Muscle of back (tissue), 11 donors: ENCODE data around the gene CSF1R. TPM values are rescaled to one million over a fixed set of nuclear protein-coding genes. Genes with fewer than 3 reads are reported as not detected.
"Not testable (repeated sequence)": the region's sequence is repeated elsewhere in the genome, so short reads cannot be mapped to it uniquely, and the experiment has no call there.

Experiments
- DNase-seq, 3 donors: peaks; one replicate each; pipeline versions ENCODE4 v3.0.0 to v3.0.0-alpha.2; 2013
- polyA plus RNA-seq, 10 donors: library from polyadenylated mRNA; unstranded; fragments of 120-200 nt; gene quantifications; one replicate each; pipeline ENCODE4 v1.2.1, GENCODE V29; 2013; ENCODE audit not compliant: insufficient read length in 10 of 10

CSF1R gene
- polyA plus RNA-seq, 10 donors: 23.4 to 36.4 (median 27.8) TPM

DNA sequence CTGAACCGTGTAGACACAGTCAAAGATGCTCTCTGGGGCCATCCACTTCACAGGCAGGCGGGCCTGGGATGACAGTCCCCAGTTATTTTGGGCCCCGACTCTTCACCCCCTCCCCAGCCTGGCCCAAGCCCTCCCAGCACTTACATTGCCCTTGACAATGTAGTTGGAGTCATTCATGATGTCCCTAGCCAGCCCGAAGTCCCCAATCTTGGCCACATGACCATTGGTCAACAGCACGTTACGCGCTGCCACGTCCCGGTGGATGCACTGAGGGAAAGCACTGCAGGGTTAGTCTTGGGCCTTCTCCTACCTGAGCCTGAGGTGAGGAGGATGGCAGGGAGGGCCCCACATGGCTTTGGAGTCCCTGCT, 30.3 kb downstream of the CSF1R start:
- no peak for DNase-seq

- DNase-seq: no peak
These were observed 30.9 kb downstream of the CSF1R start for GRCh38 chr5:150055326-150056074.

DNA sequence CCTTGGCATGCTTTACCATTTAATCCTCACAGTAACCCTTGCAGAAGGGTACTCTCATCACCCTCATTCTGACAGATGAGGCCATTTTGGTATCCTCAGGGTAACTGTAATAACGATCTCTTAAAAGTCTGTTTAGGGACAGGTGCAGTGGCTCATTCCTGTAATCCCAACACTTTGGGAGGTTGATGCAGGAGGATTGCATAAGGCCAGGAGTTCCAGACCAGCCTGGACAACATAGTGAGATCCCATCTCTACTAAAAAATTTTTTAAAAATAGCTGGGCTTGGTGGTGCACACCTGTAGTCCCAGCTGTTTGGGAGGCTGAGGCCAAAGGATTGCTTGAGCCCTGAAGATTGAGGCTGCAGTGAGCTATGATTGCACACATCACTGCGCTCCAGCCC, 31.8 kb downstream of the CSF1R start:
- DNase-seq: no peak

DNA sequence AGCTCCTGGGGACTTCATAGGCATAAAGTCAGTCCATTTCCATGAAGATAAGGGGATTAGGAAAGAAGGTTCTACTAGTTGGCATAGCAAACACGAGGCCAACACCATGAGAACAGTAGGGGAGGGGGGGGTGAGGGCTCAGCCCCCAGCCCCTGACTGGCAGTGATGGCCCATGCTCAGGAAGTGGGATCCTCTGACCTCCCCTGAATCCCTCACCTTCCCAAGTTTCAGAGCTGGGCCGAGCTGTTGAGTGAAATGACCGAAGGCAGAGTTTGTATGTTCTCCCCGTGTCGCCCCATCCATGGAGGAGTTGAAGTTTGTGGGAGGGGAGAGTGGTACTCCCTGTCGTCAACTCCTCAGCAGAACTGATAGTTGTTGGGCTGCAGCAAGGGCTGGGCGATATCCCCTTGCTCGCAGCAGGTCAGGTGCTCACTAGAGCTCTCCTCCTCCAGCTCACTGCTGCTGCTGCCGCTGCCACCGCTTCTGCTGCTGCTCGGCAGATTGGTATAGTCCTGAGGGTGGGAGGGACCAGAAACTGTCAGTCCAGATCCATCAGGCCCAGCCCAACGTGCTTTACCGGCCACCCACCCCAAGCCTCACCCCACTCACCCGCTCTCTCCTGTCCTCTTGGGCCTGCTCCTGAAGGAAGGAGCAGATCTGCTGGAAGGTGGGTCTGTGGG, 32.5 kb downstream of the CSF1R start:
- DNase-seq: no peak

- DNase-seq: no peak
These were observed 33.2 kb downstream of the CSF1R start for GRCh38 chr5:150052956-150053712.

DNA sequence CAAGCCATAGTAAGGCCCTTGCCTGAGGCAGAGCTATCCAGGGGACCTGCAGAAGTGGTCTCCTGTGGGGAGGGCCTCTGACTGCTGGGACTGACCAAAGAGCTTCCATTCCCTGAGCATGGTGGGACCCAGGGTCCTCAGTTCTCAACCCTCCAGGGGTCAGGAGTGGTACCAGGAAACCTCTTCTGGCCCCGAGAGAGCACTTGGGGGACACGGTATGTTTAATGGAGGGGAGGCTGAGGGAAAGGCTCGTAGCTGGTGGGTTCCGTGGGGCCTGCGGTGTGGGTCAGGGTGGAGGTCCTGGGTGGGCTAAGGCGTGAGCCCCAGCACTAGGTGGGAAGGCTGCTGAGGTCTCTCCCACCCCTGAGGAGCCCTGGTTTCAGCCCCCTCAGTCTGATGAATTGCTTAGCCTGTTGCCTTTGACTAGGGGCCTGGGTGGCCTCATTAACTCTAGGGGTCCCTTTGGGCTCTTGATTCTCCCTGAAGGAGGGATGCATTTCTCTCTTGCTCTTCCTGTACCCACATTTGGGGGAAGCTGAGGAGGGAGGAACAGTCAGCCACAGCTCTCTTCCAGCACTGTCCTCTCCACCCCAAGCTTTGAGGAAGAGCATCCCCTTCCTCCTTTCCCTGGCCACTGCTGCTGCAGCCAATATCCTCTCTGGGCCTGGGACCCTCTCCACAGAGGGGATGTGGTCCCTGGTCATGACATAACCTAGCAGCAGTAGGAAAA, 34.0 kb downstream of the CSF1R start:
- DNase-seq: no peak

DNA sequence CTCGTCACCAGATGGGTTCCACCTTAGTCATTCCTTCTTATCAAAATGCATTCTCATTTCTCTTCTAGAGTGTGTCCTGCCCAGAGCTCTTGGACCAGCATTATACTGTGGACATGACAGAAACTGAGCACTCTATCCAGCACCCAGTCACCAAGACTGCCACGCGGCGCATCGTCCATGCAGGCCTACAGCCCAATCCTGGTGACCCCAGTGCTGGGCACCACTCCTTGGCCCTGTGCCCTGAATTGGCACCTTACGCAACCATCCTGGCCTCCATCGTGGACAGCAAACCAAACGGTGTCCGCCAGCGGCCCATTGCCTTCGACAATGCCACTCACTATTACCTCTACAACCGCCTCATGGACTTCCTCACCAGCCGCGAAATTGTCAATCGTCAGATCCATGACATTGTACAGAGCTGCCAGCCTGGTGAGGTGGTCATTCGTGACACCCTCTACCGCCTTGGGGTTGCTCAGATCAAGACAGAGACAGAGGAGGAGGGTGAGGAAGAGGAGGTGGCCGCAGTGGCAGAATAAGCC, 34.6 kb downstream of the CSF1R start:
- DNase-seq: no peak

DNA sequence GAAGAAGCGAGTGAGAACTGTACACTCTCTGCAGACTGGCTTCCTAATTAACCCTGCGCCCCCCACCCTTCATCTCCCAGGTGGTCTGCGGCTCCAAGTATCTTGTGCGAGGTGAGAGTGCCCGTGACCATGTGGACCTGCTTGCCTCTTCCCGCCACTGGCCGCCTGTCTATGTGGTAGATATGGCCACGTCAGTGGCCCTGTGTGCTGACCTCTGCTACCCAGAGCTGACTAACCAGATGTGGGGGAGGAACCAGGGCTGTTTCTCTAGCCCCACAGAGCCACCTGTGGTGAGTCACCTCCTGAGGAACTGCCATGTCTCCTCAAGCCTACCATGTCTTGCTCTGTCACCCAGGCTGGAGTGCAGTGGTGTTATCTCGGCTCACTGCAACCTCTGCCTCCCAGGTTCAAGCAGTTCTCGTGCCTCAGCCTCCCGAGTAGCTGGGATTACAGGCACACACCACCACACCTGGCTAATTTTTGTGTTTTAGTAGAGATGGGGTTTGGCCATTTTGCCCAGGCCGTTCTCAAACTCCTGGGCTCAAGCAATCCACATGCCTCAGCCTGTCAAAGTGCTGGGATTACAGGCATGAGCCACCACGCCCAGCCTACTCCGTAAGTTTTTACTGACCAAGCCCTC, 36.1 kb downstream of the CSF1R start:
- DNase-seq: not testable (repeated sequence)

- DNase-seq: no peak
These were observed 40.3 kb downstream of the CSF1R start for GRCh38 chr5:150046031-150046430.

GRCh38 chr5:150045549-150045948, 40.8 kb downstream of the CSF1R start:
- no peak for DNase-seq

- DNase-seq: no peak
These were observed 41.6 kb downstream of the CSF1R start for GRCh38 chr5:150044712-150045111.

- DNase-seq: peak in 1 of 3 donors; percentile 67
These were observed 42.0 kb downstream of the CSF1R start for GRCh38 chr5:150044329-150044681.

DNA sequence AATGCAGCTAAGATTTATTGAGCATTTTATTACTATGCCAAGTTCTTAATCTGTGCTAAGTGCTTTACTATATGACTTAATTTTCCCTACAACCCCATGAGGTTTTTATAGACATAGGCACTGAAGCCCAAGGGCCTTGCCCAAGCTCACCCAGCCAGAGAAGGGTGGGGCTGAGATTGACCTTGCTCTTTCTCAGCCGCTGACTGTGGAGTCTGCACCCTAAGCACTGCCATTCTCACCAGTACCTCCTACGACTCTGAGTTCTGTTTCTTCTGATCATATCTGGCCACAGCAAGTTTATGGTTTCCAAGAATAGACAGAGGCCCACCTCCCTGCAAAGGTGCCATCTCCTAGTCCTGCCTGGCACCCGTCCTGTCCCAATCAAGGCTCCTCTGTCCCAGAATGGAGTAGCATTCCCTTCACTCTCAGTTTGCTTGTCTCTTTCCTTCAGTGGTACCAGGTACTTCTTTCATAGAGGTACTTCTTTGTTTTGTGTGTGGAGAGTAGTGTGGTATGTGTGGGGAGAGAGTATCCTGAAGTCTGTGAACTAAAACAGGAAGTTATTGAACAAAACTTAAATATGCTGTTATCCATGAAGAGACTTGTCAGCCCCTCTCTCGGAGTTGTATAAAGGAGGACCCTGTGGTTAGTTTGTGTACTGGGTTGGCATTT, 42.6 kb downstream of the CSF1R start:
- DNase-seq: no peak

DNA sequence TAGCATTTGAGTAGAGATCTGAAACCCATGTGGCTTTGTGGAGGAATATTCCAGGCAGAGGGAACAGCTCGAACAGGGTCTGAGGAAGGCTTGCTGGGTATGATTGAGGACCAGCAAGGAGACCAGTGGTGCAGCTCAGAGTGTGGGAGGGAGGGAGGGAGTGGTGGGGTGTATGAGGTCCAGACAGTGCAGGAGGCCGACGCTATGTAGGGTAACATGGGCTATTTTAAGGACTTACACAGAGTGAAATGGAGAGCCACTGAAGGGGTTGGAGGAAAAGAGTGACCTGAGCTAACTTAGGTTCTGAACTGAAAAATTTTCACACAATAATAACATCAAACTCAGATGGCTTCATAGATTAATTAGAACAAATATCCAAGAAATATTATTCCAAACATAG, 43.9 kb downstream of the CSF1R start:
- no peak for DNase-seq

DNA sequence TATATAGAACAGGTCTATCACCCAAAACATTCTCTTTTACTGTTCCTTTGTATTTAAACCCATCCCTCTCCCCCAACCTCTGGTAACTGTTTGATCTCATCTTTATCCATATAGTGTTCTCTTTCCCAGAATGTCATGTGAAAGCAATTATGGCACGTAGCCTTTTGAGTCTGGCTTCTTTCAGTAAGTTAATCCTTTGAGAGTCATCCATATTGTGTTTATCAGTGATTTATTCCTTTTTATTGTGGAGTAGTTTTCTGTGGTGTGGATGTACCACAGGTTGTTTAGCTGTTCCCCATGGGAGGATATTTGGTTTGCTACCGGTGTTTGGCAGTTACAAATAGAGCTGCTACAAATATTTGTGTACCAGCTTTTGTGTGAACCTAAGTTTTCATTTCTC, 47.8 kb downstream of the CSF1R start:
- DNase-seq: peak in 2 of 3 donors; percentile 21 to 57

DNA sequence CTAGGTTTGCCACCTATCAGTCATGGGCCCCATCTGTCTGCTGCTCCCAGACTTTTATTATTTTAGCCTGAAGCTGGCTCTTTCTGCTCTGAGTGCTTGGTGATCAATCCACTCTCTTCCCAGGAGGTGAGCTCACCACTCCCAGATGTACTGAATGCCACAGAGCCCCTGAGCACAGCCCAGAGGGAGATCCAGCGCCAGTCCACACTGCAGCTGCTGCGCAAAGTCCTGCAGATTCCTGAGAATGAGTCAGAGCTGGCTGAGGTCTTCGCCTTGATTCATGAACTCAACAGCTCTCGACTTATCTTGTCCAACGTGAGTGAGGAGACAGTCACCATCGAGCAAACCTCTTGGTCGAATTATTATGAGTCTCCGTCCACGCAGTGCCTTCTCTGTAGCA, 49.8 kb downstream of the CSF1R start:
- DNase-seq: peak; percentile 34 to 93 (median 57)

- DNase-seq: no peak
These were observed 51.0 kb downstream of the CSF1R start for GRCh38 chr5:150035139-150035895.

DNA sequence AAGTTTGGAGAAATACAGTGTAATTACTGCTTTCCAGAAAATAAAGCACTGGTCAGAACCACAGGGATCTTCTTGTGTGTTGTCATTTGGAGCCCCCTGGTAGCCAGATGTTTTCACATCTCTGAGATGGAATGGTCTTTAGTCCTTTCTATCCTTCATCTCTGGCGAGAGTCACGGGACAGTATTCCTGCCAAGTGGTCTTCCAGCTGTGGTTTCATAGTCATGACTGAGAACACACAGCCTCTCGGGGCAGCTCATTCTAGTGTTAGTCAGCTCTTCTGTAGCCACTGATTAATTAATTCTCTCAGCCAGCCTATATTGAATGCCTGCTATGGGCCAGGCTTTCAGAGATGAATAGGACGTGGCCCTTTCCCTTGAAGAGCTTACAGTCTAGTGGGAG, 51.7 kb downstream of the CSF1R start:
- DNase-seq: peak; percentile 63 to 75 (median 72)

DNA sequence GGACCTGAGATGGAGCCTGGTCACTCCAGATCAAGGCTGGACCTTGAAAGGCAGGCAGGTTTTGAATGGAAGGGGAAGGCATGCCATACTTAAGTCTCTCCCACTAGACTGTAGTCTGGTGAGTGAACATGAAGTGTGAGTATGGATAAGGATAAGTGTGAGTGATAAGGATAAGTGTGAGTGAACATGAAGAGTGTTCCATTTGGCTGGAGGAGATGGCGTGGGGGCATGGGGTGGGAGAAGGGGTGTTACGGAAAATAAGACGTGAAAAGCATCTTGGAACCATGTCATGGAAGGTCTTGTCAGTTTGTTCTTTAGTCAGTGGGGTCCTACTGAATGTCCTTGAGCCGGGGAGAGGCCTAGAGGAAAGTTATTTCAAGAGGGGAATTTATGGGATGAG, 53.0 kb downstream of the CSF1R start:
- DNase-seq: no peak

GRCh38 chr5:150028047-150028446, 58.3 kb downstream of the CSF1R start:
- not testable (repeated sequence) for DNase-seq
